ENCODE results near the gene PROSER3.

Gene PROSER3

GRCh38 chr19:35757749-35758608, at the start of gene PROSER3:
TSS of gene PROSER3 (plus strand) at chr19:35758176. CDS start at chr19:35758216, 40 bp downstream.
- in situ Hi-C loops (cut with HindIII; ENCODE audit: low sequenced_read_pairs) = no loop called here

- in situ Hi-C loops (cut with HindIII; ENCODE audit: low sequenced_read_pairs) = no loop called here
Observed at GRCh38 chr19:35708391-35708790, 49.6 kb upstream of the PROSER3 start.

GRCh38 chr19:35710784-35711723, 46.9 kb upstream of the PROSER3 start:
- in situ Hi-C loops (cut with HindIII; ENCODE audit: low sequenced_read_pairs) = no loop called here

GRCh38 chr19:35712567-35713505, 45.1 kb upstream of the PROSER3 start:
- in situ Hi-C loops (cut with HindIII; ENCODE audit: low sequenced_read_pairs) = no loop called here

- in situ Hi-C loops (cut with HindIII; ENCODE audit: low sequenced_read_pairs) = no loop called here
Observed at GRCh38 chr19:35713506-35713850, 44.5 kb upstream of the PROSER3 start.

GRCh38 chr19:35713904-35714495, 44.0 kb upstream of the PROSER3 start:
- in situ Hi-C loops (cut with HindIII; ENCODE audit: low sequenced_read_pairs) = no loop called here

GRCh38 chr19:35714601-35715354, 43.2 kb upstream of the PROSER3 start:
- in situ Hi-C loops (cut with HindIII; ENCODE audit: low sequenced_read_pairs) = no loop called here

GRCh38 chr19:35715355-35715809, 42.6 kb upstream of the PROSER3 start:
- in situ Hi-C loops (cut with HindIII; ENCODE audit: low sequenced_read_pairs) = no loop called here

- in situ Hi-C loops (cut with HindIII; ENCODE audit: low sequenced_read_pairs) = no loop called here
Observed at GRCh38 chr19:35715981-35716800, 41.8 kb upstream of the PROSER3 start.

- in situ Hi-C loops (cut with HindIII; ENCODE audit: low sequenced_read_pairs) = no loop called here
Observed at GRCh38 chr19:35716801-35717664, 40.9 kb upstream of the PROSER3 start.

- in situ Hi-C loops (cut with HindIII; ENCODE audit: low sequenced_read_pairs) = no loop called here
Observed at GRCh38 chr19:35717665-35718344, 40.2 kb upstream of the PROSER3 start, which contains the start of gene KMT2B. TSS of gene KMT2B (plus strand) at chr19:35718003. CDS start at chr19:35718019, 16 bp downstream.

GRCh38 chr19:35718345-35719041, 39.5 kb upstream of the PROSER3 start:
- in situ Hi-C loops (cut with HindIII; ENCODE audit: low sequenced_read_pairs) = no loop called here

GRCh38 chr19:35719402-35720162, 38.4 kb upstream of the PROSER3 start:
- in situ Hi-C loops (cut with HindIII; ENCODE audit: low sequenced_read_pairs) = no loop called here

- in situ Hi-C loops (cut with HindIII; ENCODE audit: low sequenced_read_pairs) = no loop called here
Observed at GRCh38 chr19:35720163-35720524, 37.8 kb upstream of the PROSER3 start.

- in situ Hi-C loops (cut with HindIII; ENCODE audit: low sequenced_read_pairs) = no loop called here
Observed at GRCh38 chr19:35720648-35721047, 37.3 kb upstream of the PROSER3 start.

GRCh38 chr19:35721374-35721773, 36.6 kb upstream of the PROSER3 start:
- in situ Hi-C loops (cut with HindIII; ENCODE audit: low sequenced_read_pairs) = no loop called here

Measured in DLD1 (cell line).